T-helper 1 cell treated with Interleukin-12 subunit alpha and Interleukin-12 subunit beta and Interleukin-4 antibody, amounts not matched to agents 30 ng/mL and 1 ng/mL, for 36 hours (primary cell): ENCODE results near the gene NTM. TPM values are rescaled to one million over a fixed set of nuclear protein-coding genes. Genes with fewer than 3 reads are reported as not detected.

Source experiments
- intact Hi-C: fragments of 100-400 bp; cut with micrococcal nuclease; formaldehyde crosslinking; loops from one replicate; pipeline ENCODE4 v1.15.1; 2024
- total RNA-seq: library from RNA; stranded (reverse); gene quantifications from 2 replicates; pipeline ENCODE4 v1.2.3, GENCODE V29; 2022

Gene NTM
- total RNA-seq, 1 donor from 2014 or later = not detected

DNA sequence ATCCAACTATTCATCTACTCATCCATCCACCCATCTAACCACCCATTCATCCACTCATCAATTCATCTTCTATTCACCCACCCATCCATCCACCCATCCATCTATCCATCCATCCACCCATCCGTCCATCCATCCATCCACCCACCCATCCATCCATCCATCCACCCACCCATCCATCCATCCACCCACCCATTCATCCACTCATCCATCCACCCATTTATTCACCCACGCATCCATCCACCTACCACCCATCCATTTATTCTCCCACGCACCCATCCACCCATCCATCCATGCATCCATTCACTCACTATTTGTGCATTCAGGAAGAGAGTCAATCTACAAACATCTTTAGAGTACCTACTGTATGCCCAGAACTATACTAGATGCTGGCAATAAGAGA, 482.3 kb downstream of the NTM start:
- intact Hi-C loops = no loop called here

DNA sequence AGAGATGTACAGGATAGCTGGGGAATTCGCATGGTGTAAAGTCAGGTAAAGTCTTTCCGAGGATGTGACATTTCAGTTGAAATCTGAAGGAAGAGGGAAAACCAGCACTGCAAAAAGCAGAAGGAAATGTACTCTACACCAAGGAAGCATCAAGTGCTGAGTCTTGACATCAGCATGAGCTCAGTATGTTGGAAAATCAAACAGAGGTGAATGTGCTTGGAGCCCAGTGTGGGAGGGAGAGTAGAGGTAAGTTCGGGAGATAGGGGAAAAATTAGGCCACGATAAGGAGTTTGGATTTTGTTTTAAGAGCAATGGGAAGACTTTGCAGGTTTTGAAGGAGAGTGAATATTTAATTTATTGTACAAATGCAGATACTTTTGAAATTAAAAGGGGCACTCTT, 484.0 kb downstream of the NTM start:
- intact Hi-C loops = no loop called here

DNA sequence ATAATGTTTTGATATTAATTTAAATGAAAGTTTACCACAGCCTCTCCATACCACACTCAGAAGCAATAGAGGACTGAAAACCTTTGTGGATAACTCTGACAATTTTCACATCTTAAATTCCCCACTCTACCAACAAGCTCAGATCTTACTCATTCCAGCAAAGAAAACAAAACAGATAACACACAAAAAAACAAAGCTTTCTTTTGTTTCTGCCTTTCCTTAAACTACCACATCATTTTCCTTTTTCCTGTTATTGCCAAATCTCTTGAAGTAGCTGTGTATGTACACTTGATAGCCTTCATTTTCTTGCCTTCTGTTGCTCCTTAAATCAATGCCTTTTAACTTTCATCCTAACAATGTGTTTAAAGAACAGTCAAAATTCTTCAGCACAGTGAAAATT, 484.9 kb downstream of the NTM start:
- intact Hi-C loops = no loop called here

DNA sequence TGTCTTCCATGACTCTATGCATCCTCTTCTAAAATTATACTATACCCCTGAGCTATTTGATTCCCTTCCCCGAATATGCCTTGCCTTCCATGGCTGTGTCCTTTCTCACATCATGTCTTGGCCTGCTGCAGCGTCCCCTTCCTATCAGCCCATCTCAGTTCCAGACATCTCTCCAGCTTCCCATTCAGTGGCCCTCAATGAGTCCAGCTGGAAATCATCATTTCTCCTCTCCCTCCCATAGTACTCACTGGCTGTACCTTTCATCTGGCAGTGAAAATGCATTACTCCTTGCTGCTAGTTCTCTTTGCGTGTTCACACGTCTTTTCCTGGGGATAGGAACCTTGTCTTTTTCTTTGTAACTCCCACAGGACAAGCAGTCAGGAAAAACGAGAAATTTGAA, 486.8 kb downstream of the NTM start:
- intact Hi-C loops = no loop called here

DNA sequence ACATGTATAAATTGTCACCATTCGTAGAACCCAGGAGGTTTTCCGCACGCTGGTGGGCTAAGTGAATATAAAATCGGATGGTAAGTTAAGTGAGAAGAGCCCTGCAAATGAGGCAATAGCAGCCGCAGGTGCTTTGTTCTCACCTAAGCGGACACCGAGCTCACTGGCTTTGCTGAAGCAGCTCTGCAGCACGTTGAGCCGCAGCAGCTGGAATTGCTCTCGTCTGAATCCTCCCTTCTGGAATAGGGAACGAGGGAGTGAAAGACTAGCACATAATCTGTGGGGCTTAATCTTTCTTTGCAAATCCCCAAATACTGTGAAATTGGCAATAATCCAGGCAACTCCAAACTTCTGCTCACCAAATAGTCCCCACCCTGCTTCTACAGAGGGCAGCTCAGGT, 488.1 kb downstream of the NTM start:
- intact Hi-C loops = no loop called here

DNA sequence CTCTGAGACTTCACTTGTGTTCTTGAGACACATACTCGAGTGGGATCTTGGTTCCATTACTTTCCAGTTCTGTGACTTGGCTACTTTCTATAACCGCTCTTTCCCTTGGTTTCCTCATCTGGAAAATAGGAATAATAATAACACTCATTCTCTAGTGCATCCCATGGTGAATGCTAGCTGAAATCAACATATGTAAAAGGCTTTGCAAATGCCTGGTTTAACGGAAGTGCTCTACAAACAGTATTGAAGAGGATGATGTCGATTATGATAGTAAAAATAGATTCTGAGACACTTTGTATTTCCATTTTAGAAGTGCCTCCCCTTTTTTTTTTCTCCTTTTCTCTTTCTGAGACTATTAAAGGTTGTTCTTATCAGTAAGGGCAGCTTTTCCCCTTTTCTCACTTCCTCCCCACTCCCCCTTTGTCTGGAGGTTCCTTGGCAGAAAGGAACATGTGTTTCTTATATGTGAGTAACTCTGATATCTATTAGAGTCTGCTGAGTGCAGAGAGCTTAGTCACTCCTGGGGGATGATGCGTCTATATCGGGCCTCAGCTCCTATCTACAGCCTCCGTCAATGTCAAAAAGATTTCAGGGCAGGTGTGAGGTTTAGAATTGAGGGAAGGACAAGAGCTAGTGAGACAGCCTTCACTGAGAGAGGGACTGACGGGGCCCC, 489.3 kb downstream of the NTM start:
- intact Hi-C loops = no loop called here

DNA sequence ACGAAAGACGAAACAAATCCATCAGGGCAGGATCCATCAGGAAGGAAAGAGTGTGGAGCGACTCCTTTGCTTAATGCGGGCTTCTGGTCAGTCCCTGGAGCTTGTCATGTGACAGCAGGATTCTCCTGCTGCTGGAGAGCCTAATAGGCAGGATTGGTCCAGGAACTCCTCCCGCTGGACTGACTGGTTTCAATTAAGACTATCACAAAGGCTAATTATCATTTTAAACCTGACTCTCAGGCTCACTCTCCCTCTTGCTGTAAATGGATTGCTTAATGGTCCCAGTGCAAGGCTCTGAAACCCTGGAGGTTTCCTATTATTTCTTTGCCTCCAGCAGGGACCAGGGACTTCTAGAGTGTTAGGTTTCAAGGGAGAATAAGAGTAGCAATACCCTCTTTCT, 493.8 kb downstream of the NTM start:
- intact Hi-C loops = no loop called here

DNA sequence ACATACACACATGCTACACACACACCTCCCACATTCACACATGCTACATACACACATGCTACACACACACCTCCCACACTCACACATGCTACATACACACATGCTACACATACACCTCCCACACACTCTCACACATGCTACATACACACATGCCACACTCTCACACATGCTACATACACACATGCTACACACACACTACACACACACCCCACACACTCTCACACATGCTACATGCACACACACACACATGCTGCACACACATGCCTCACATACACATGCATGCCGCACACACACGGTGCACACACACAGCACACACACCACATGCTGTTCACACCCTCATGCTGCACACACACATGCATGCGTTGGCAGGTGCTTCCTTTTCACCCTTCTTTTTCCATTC, 495.4 kb downstream of the NTM start:
- intact Hi-C loops = no loop called here

DNA sequence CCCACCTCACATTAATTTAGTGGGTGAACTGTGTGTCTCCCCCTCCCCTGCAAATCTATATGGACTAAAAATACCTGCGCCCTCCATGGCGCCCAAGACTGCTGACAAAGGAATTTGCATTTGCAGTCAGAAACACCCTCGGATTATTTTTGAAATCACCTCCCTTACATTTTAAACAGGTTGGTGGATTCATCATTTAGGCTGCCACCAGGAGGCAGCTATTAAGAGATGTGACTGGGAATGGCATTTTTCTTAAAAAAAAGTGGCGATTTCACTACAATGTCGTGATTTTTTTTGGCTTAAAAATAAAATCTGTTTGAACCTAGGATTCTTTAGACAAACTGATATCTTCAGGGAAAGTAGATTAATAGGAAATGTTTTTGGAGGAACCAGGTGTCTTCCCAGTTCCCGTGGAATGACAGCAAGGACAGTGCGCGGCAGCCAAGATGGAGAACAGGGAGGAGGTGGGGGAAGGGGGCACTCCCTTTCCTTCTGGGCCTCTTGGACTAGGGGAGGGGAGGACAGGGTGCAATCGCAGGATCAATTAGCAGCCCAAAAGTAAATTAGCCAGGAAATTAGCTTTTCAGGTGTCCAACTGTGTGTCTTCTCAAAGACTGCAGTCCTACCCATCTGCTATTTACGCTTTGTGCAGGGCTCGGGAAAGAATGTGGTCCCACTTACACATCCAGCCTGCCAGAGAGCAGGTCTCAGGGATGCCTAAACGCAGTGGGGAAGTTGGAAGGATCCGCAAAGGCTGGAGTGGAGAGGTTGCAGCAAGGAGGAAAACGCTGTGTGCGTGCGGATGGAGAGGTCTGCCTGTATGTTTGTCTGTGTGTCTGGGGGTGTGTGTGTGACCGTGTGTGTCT, 496.4 kb downstream of the NTM start:
- intact Hi-C loops = no loop called here

DNA sequence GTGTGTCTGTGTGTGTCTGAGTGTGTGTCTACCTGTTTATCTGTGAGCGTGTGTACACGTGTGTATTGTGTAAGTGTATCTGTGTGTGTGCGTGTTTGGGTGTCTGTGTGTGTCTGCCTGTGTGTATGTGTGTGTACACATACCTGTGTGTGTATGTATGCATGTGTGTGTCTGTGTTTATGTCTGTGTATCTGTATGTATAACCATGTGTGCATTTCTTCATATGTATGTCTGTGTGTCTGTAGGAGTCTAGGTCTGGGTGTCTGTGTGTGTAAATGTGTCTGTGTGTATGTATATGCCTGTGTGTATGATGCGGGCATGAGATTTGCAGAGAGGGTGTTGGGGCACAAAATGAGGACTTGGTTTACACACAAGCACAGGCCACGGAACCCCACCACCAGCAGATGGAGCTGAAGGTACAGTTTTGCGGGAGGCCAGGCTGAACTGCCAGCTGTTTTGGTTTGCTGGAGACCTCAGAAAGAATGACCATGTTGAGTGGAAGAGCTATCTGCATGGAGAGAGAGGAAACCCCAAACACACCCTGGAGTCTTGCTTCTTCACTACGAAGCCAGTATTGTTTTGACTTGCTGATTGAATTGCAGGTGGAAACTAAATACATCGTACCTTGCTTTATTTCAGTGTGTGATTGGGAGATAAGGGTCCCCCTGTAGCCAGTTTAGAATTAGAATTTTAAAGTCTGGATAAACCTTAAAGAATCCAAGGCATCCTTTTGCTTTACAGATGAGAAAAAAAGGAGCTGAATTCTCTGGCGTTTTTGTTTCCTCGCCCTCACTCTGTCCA, 497.2 kb downstream of the NTM start:
- intact Hi-C loops = no loop called here

DNA sequence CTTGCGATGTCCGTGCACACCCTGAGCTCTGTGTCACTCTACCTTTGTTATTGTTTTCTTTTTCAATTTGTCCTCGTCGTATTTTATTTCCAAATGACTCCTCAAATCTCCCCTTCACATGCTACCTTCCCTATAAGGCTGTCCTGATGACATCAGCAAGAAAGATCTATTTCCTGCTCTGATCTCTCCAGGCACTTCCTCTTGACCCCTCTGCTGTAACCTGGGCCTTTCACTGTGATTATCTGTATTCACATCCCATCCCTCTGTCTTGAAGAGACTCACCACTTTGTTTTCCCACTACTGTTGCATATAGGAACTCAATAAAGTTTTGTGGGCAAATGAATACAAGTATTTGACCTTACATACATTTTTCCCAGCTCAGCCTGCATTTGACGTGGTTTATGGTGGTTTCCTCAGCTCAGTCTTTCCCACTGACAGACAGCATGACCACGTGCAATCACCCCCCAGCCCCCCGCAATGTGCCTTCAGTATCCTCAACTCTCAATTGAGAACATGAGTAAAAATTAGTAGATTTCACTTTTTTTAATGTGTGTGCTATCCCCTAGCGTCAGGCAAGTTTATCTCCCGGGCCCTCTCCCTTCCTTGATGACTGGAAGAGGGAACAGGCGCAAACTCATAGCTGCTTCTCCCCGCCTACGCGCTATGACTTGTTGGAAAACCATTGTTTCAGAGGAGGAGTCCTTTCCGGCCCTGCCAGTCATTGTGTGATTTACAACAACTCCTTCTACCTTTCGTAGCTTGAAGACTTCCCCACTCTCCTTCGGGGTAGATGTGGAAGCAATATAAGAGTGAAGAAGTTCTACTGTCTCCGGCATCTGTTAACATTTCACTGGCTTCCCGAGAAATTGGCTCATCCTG, 498.5 kb downstream of the NTM start:
- intact Hi-C loops = no loop called here

DNA sequence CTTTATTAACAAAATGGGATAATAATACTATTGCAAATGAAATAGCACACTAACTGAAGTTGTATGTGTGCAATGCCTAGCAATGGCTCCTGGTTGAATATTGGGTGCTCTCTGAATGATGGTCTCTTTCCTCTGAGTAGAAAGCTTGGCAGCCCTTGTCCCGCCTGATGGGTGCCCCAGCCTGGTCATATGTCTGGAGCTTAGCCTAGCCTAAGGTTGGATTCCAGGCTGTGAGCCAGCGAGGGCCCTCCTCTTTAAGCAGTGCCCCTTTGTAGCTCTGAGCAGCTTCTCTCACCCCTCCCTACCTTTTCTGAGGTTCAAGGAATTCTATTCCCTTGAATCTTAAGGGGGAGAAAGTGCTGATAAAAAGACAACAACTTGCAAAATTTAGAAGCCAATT, 499.9 kb downstream of the NTM start:
- intact Hi-C loops = no loop called here

DNA sequence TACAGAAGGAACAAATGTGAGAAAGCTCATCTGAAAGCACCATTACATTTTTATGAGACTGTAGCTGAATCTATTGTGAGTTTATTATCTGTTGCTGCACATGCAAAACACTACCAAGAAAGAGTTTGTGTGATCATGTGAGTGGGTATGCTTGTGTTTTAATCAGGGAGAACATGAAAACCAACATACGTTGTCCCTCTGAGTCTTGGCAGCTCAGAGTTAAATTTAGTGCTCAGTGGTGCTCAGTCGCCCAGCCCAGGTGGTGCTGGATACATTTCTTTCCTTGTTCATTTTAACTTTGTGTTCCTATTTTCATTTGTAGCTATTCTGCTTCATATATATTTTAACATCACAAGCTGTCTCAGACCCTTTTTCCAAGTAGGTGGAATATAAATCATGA, 500.6 kb downstream of the NTM start:
- intact Hi-C loops = no loop called here

DNA sequence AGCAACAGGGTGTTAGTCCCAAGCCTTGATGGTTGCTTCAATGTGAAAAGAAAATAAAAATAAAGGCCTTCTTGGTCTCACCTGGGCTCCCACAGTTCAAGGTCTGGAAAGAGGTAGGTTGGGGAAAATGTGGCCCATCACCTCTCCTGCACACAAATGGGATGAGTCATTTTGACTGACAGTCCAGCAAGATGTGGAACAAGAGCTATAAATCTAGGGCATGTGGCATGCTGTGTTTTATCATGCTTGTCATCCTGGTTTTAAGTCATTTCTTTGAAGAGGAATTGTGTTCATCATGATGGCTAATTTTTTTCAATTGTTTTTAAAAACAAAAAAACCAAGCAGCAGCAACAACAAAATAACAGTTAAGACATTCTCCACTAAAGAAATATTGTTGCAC, 503.7 kb downstream of the NTM start:
- intact Hi-C loops = no loop called here

DNA sequence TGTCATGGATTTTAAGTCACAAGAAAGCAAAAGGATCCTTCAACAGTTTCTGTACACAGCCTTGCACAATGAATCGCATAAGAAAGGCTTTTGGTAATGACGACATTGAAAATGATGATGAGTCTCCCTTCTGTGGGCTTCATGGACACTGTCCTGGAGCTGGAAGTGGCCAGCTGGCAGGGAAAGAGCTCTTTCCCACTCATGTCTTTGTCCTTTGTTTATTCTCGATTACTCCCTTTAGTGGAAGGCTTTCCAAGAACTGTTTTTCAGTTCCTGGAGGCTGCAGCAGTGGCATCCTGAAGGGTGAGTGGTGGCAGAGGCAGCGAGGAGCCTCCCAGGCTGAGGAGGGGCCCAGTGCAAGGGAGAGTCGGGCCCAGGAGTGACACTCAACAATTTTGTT, 505.2 kb downstream of the NTM start:
- intact Hi-C loops = no loop called here

DNA sequence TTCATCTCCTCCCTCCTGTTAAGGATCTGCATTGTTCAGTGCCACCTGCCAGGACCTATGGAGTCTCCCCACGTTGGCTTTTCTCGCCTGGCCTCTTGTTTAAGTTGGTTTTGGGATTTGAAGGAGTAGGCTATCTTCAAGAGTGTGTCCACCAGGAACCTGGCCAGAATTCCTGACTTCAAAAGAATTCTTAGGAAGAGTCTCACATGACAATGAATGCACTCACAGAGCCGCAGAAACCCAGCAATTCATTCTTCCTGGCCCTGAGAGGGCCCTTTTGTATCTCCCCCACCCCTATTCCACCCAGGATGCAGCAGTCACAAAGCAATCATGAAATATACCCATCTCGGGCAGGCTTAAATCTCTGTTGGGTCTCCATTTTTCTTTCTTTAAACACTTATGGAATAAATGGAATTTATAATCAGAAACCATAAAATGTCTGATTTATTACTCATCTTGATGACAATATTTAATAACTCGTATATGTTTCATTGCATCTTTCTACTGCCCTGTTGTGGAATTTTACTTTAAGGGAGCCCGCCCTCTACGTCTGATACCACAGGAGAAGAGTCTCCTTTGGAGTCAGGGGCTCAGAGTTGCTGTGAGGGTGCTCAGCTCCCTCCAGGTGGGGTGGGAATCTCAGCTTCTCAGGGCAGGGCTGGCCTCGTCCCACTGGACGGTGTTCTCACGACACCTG, 507.0 kb downstream of the NTM start:
- intact Hi-C loops = no loop called here

DNA sequence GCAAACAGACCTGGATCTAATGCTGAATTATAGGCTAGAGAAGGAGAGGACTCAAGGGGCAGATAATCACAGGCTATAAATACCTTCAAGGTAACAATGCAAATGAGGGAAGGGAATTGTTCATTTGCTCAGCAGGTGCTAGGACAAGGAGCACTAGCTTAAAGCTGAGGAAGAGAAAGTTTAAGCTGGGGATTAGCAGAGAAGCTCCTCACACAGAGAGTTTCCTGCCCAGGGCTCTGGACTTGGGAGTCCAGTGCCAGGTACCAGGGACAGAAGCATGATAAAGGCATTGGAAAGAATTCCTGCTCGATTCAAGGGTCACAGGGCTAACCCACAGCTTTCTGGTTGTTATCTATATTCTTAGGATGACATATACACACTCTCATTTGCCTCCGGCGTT, 509.9 kb downstream of the NTM start:
- intact Hi-C loops = no loop called here

DNA sequence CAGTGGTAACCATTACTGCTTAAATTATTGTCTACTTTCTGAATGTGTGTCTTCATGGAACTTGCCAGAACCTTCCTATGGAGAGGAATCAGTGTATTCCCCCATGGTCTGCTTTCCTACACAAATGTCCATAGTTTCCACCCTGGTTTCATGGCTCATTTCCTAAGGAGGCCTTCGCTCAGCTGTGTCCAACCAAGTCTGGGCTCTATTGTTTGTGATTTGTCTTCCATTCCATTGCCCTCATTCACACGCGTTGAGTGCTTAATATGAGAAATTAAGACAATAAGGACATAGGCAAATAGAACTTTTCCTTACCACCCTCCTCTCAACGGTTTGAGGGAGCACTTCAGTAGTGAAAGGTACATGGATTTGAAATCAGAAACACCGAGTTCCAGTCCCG, 510.6 kb downstream of the NTM start:
- intact Hi-C loops = no loop called here

DNA sequence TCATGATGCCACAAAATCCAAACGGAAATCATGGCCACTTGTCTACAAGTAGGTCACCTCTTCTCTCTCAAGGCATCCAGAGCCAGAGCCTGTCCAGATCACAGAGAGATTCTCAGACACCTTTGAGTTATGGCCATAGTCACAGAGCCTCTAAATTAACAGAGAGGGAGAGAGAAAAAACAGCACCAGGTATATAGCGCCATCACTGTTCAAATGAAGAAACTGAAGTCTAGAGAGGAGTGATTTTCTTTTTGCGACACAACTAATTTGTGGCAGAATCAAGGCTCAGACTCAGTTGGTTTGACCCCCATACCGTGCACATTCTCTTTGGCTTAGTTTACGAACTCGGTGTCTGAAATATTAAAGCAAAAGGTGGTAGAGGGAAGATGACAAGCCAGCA, 512.9 kb downstream of the NTM start:
- intact Hi-C loops = no loop called here

DNA sequence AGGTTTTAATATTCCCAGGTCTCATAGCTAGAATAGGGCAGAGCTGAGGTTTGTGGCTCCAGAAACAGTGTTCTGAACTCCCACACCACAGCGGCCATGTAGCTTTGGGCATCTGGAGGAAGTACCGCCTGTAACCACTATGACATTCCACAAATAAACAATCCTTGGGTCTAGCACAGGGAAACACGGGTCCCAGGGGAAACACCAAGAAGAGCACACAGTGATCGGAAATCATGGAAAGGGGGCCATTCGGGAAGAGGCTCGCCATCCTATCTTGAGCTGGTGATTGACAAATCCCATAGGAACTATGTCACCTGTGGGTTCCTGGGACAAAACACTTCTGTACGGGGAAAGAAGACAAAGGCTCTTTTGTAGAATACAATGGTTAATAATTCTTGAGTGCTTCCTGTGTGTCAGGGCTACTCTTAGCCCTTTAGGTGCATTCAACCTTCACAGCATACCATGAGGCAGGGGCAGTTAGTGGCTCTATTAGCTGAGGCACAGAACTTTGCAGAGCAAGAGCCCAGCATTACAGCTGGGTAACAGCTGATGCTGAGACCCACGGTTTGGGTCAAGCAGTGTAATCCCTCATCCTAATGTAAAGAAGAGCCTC, 514.2 kb downstream of the NTM start:
- intact Hi-C loops = no loop called here
